Liver (tissue), 3 donors: ENCODE data around the gene NKAIN2.

Experiments used
- TAF1 ChIP-seq: conservative IDR thresholded peaks from 2 replicates; pipeline ENCODE4 v1.6.1; 2016; ENCODE audit warnings: antibody characterized with exemption, mild to moderate bottlenecking
- TF ChIP-seq, protein P1 (sequence below): IDR thresholded peaks from 2 replicates; pipeline ENCODE4 v1.6.1; 2016; ENCODE audit warnings: antibody characterized with exemption
- TF ChIP-seq, protein P2 (sequence below): fragments of 150-350 bp; IDR thresholded peaks from 2 replicates; pipeline ENCODE4 v1.5.1; 2017; ENCODE audit warnings: improper control_type of control experiment, low read depth, low read length; ENCODE audit not compliant: missing input control
- TF ChIP-seq, protein P3 (sequence below): IDR thresholded peaks from 2 replicates; pipeline ENCODE4 v1.6.1; 2016; ENCODE audit warnings: antibody characterized with exemption, mild to moderate bottlenecking
- TF ChIP-seq, protein P4 (sequence below): IDR thresholded peaks from 2 replicates; pipeline ENCODE4 v1.6.1; 2016; ENCODE audit warnings: antibody characterized with exemption
- TF ChIP-seq, protein P5 (sequence below): IDR thresholded peaks from 2 replicates; pipeline ENCODE4 v1.6.1; 2016; ENCODE audit warnings: antibody characterized with exemption
- donor health status: healthy.
- donor health status: healthy.

DNA sequence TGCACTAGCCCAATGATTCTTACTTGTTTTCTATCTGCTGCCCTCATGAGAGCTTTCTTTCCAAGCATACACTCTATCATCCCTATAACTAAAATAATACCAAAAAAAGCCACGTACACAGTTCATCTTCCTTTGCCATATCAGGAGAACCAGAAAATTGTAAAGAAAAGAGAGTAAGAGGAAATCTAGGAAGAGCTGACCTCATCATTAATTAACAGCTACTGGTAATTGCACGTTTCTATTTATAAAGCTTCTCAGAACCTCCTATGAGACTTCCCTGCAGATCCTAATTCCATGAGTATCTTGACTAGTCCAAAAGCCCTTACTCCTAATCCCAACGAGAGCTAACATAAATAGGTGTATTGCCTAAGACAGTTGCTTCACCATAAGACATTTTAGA lies 967.1 kb downstream of the NKAIN2 start:
- TF ChIP-seq, protein P1, sequence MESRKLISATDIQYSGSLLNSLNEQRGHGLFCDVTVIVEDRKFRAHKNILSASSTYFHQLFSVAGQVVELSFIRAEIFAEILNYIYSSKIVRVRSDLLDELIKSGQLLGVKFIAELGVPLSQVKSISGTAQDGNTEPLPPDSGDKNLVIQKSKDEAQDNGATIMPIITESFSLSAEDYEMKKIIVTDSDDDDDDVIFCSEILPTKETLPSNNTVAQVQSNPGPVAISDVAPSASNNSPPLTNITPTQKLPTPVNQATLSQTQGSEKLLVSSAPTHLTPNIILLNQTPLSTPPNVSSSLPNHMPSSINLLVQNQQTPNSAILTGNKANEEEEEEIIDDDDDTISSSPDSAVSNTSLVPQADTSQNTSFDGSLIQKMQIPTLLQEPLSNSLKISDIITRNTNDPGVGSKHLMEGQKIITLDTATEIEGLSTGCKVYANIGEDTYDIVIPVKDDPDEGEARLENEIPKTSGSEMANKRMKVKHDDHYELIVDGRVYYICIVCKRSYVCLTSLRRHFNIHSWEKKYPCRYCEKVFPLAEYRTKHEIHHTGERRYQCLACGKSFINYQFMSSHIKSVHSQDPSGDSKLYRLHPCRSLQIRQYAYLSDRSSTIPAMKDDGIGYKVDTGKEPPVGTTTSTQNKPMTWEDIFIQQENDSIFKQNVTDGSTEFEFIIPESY = no peak
- TF ChIP-seq, protein P2, sequence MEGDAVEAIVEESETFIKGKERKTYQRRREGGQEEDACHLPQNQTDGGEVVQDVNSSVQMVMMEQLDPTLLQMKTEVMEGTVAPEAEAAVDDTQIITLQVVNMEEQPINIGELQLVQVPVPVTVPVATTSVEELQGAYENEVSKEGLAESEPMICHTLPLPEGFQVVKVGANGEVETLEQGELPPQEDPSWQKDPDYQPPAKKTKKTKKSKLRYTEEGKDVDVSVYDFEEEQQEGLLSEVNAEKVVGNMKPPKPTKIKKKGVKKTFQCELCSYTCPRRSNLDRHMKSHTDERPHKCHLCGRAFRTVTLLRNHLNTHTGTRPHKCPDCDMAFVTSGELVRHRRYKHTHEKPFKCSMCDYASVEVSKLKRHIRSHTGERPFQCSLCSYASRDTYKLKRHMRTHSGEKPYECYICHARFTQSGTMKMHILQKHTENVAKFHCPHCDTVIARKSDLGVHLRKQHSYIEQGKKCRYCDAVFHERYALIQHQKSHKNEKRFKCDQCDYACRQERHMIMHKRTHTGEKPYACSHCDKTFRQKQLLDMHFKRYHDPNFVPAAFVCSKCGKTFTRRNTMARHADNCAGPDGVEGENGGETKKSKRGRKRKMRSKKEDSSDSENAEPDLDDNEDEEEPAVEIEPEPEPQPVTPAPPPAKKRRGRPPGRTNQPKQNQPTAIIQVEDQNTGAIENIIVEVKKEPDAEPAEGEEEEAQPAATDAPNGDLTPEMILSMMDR = no peak
- TF ChIP-seq, protein P3, sequence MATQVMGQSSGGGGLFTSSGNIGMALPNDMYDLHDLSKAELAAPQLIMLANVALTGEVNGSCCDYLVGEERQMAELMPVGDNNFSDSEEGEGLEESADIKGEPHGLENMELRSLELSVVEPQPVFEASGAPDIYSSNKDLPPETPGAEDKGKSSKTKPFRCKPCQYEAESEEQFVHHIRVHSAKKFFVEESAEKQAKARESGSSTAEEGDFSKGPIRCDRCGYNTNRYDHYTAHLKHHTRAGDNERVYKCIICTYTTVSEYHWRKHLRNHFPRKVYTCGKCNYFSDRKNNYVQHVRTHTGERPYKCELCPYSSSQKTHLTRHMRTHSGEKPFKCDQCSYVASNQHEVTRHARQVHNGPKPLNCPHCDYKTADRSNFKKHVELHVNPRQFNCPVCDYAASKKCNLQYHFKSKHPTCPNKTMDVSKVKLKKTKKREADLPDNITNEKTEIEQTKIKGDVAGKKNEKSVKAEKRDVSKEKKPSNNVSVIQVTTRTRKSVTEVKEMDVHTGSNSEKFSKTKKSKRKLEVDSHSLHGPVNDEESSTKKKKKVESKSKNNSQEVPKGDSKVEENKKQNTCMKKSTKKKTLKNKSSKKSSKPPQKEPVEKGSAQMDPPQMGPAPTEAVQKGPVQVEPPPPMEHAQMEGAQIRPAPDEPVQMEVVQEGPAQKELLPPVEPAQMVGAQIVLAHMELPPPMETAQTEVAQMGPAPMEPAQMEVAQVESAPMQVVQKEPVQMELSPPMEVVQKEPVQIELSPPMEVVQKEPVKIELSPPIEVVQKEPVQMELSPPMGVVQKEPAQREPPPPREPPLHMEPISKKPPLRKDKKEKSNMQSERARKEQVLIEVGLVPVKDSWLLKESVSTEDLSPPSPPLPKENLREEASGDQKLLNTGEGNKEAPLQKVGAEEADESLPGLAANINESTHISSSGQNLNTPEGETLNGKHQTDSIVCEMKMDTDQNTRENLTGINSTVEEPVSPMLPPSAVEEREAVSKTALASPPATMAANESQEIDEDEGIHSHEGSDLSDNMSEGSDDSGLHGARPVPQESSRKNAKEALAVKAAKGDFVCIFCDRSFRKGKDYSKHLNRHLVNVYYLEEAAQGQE = no peak
- TF ChIP-seq, protein P4, sequence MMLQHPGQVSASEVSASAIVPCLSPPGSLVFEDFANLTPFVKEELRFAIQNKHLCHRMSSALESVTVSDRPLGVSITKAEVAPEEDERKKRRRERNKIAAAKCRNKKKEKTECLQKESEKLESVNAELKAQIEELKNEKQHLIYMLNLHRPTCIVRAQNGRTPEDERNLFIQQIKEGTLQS = no peak
- TF ChIP-seq TAF1 = no peak
- TF ChIP-seq, protein P5, sequence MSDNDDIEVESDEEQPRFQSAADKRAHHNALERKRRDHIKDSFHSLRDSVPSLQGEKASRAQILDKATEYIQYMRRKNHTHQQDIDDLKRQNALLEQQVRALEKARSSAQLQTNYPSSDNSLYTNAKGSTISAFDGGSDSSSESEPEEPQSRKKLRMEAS = no peak
